SK-N-MC (cell line): ENCODE results near the gene AQR.

Experiments used
- DNase-seq: peaks from one replicate; pipeline ENCODE4 v3.0.0-alpha.2; 2011; ENCODE audit warnings: low read depth, low spot score
- H3K27ac ChIP-seq: fragments of 200-600 bp; sonication (generic); 2 replicates; pipeline ENCODE4 v1.5.1; 2016; ENCODE audit warnings: mixed run types
- H3K36me3 ChIP-seq: fragments of 200-600 bp; sonication (generic); 2 replicates; pipeline ENCODE4 v1.6.1; 2017; ENCODE audit warnings: antibody characterized with exemption, low read length, mixed read lengths; ENCODE audit not compliant: insufficient read depth
- H3K4me3 ChIP-seq: fragments of 200-600 bp; sonication (generic); 2 replicates; pipeline ENCODE4 v1.5.1; 2016
- H3K9ac ChIP-seq: fragments of 200-600 bp; sonication (generic); 2 replicates; pipeline ENCODE4 v1.8.0; 2017; ENCODE audit warnings: mixed run types, mixed read lengths; ENCODE audit not compliant: insufficient read length
- H3K9me3 ChIP-seq: fragments of 200-600 bp; sonication (generic); 2 replicates; pipeline ENCODE4 v1.6.1; 2017; ENCODE audit warnings: low read depth, mild to moderate bottlenecking, antibody characterized with exemption, low read length, moderate library complexity, mixed read lengths
- EZH2 ChIP-seq: fragments of 200-600 bp; sonication (generic); IDR thresholded peaks from one replicate; pipeline ENCODE4 v1.6.1; 2017; ENCODE audit warnings: antibody characterized with exemption
- FOXP2 ChIP-seq: optimal IDR thresholded peaks from 2 replicates; pipeline ENCODE3; 2011; ENCODE audit warnings: mild to moderate bottlenecking, moderate library complexity; ENCODE audit not compliant: insufficient read depth; ENCODE audit errors: extremely low read length, control extremely low read depth
- POLR2AphosphoS5 ChIP-seq: IDR thresholded peaks from 2 replicates; pipeline ENCODE4 v1.6.1; 2012; ENCODE audit warnings: mild to moderate bottlenecking, low read depth, low read length, borderline replicate concordance

The AQR gene

DNA sequence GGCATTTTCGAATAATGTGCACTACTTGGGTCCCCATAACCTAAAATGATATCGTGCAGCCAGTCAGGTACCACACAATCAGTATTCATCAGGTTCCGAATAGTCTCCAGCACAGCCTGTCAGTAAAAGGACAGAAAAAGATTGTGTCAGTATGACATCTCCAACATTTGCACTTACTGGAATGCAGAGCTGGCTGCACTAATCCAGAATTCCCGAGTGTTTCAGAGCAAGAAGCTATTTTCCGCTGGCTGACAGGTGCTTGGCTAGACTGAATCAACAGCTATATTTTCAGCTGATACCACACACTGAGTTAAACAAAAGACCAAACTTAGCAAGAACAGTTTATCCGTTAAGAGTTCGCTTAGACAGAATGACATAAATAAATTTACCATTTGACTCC is 68.8 kb downstream of the AQR start:
- Histone ChIP-seq H3K4me3 (no peak overlapping the region), H3K36me3 (peaks cover 31% of the 10 kb centered on the region), H3K9me3 (no peaks in the 10 kb centered on the region), H3K27ac (no peak overlapping the region), H3K9ac (no peak overlapping the region)
- TF ChIP-seq FOXP2 = no peak
- TF ChIP-seq EZH2 = no peak
- no peak for TF ChIP-seq POLR2AphosphoS5
- DNase-seq = no peak

DNA sequence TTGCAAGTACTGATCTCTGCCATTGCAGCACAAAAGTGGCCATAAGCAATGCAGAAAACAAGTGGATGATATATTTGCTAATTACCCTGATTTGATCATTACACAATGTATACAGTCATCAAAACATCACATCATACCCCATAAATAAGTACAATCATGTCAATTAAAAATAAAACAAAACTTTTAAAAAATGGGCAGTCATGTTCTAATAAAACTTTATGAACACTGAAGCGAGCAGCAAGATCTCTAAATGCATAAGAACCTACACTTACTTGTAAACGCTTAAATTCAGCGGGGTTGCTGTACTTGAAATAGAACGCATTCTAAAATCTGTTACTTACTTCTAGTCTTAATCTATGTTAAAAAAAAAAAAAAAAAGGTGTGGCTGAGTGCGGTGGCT is 73.4 kb downstream of the AQR start:
- H3K9me3 ChIP-seq = peaks cover 8% of the 10 kb centered on the region; the same call in 1 of the 2 replicates
- H3K4me3 ChIP-seq = no peak overlapping the region
- DNase-seq = no peak
- TF ChIP-seq POLR2AphosphoS5 = no peak
- no peak for TF ChIP-seq FOXP2
- no peak for TF ChIP-seq EZH2
- H3K36me3 ChIP-seq = peaks cover 59% of the 10 kb centered on the region
- H3K27ac ChIP-seq = no peak overlapping the region
- no peak overlapping the region for H3K9ac ChIP-seq

DNA sequence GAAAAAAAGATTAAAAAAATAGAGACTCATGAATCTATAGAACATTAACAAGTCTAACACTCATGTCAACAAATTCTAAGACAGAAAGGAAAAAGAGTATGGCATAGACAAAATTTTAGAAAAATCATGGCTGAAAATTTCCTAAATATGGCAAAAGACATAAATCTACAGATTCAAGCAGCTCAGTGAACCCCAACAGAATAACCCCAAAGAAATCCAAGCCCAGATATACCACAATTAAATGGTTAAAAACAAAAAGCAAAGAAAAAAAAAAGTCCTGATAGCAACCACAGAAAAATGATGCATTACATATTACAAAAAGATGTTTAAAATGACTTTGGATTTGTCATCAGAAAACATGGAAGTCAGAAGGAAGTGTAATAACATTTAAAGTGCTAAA is 75.6 kb downstream of the AQR start:
- peaks cover 61% of the 10 kb centered on the region for H3K36me3 ChIP-seq
- H3K4me3 ChIP-seq = no peak overlapping the region
- H3K9ac ChIP-seq = no peak overlapping the region
- TF ChIP-seq POLR2AphosphoS5 = no peak
- TF ChIP-seq FOXP2 = no peak
- no peak for TF ChIP-seq EZH2
- peaks cover 8% of the 10 kb centered on the region; the same call in 1 of the 2 replicates for H3K9me3 ChIP-seq
- H3K27ac ChIP-seq = no peak overlapping the region
- DNase-seq = no peak

DNA sequence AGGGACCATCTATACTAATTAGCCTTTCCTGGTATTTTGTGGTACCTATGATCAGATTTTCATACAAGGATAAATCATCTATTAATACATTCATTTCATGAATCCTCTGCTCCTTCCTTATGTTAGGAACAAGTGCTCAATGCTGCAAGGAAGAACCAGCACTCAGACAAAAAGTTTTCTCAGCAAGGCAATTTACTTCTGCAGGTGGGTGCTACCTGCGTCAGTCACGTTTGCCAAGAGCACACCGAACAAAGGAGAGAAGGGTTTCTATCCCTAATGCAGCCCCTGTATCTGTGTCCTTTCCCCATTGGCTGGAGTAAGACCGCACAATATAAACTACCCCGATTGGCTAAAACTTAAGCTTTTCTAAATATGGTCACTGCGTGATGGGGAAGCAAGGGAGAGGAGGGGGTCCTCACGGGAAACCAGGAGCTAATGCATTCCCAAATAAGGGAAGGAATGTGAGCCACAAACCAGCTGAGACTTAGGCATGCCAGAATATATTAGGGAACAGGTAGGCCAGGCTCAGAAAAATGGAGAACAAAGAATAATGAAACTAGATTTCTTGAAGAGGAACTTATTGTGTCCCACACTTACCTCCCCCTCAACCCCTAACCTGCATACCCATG is 76.5 kb downstream of the AQR start:
- TF ChIP-seq POLR2AphosphoS5 (no peak), FOXP2 (no peak), EZH2 (no peak)
- Histone ChIP-seq H3K9me3 (peaks cover 8% of the 10 kb centered on the region; the same call in 1 of the 2 replicates), H3K36me3 (peaks cover 69% of the 10 kb centered on the region), H3K27ac (no peak overlapping the region), H3K4me3 (no peak overlapping the region), H3K9ac (no peak overlapping the region)
- no peak for DNase-seq

DNA sequence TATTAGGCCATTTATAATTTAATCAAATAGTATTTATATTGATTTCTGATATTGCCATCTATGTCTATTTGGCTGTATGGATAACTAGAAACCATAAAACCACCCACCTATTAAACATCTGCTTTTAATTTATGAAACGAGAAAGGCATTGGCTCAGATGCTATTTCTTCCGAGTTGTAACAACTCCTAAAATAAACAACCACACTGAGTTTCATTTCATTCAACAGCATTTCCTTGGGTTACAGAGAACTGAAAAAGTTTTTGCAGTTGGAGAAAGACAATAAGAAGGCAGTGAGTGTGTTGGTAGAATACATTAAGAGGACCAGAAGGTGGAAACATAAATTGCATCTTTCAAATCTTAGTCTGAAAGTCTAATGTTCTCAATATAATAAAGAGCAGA is 79.1 kb downstream of the AQR start:
- TF ChIP-seq FOXP2 = no peak
- TF ChIP-seq POLR2AphosphoS5 = no peak
- TF ChIP-seq EZH2 = no peak
- peaks cover 8% of the 10 kb centered on the region; the same call in 1 of the 2 replicates for H3K9me3 ChIP-seq
- peaks cover 63% of the 10 kb centered on the region for H3K36me3 ChIP-seq
- no peak for DNase-seq
- peak overlapping the region; percentile 31 for H3K4me3 ChIP-seq
- H3K9ac ChIP-seq = no peak overlapping the region
- peak overlapping the region; percentile 78 for H3K27ac ChIP-seq

DNA sequence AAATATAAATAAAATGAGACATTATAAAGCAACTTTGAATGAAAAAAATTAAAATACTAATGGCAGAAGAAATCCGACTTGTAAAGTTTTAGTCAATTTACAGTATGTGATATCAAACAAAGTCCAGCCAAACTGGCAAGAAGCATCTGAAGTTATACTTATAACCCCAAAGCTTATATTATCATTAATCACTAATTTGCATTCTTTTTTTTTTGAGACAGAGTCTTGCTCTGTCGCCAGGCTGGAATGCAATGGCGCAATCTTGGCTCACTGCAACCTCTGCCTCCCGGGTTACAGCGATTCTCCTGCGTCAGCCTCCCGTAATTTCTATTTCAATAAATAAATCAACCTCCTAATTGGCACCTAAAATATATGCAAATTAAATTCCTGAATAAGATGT is 80.1 kb downstream of the AQR start:
- peaks cover 8% of the 10 kb centered on the region; the same call in 1 of the 2 replicates for H3K9me3 ChIP-seq
- H3K4me3 ChIP-seq = no peak overlapping the region
- TF ChIP-seq POLR2AphosphoS5 = no peak
- peak overlapping the region; percentile 78 for H3K27ac ChIP-seq
- peaks cover 64% of the 10 kb centered on the region for H3K36me3 ChIP-seq
- no peak for DNase-seq
- no peak overlapping the region for H3K9ac ChIP-seq

DNA sequence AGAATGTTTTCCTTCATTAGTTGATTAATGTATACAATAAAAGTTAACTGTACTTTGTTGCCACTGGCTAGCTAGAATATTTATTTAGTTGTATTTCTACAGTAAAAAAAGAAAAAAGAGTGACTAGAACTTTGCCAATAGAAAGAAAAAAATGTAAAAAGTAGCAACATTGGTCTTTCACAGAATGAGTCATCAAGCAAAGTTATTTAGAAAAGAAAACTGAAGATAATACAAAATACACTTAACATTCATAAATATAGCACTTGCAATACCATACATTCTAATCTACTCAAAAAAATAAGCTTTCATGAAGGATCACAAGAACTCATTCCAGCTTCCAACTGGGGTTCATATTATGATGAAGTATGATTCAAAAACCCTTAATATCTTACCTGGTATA is 83.4 kb downstream of the AQR start:
- H3K36me3 ChIP-seq = peaks cover 59% of the 10 kb centered on the region
- no peak overlapping the region for H3K4me3 ChIP-seq
- H3K9ac ChIP-seq = no peak overlapping the region
- no peaks in the 10 kb centered on the region for H3K9me3 ChIP-seq
- DNase-seq = no peak
- no peak for TF ChIP-seq FOXP2
- no peak for TF ChIP-seq POLR2AphosphoS5
- no peak for TF ChIP-seq EZH2
- H3K27ac ChIP-seq = no peak overlapping the region

DNA sequence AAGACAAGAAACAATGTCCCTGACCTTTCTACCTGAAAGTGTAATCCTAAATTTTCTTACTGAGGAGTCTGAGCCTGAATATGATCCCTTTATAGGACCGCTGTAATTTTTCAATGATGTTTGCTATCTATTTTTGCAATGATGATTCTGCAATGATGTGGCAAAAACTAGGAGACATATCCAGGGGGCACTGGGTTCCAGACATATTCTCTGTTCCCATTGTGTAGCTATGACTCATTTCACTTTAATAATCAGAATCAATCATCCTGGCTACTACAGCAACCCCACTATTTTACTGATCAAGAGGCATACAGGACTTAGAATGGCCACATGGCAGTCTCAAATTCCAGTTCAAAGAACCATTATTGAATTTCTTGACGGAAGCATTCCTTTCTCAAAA is 85.9 kb downstream of the AQR start:
- TF ChIP-seq EZH2 (no peak), POLR2AphosphoS5 (no peak), FOXP2 (no peak)
- no peak overlapping the region for H3K4me3 ChIP-seq
- H3K36me3 ChIP-seq = peaks cover 53% of the 10 kb centered on the region
- H3K27ac ChIP-seq = no peak overlapping the region
- DNase-seq = no peak
- no peak overlapping the region for H3K9ac ChIP-seq
- no peaks in the 10 kb centered on the region for H3K9me3 ChIP-seq

DNA sequence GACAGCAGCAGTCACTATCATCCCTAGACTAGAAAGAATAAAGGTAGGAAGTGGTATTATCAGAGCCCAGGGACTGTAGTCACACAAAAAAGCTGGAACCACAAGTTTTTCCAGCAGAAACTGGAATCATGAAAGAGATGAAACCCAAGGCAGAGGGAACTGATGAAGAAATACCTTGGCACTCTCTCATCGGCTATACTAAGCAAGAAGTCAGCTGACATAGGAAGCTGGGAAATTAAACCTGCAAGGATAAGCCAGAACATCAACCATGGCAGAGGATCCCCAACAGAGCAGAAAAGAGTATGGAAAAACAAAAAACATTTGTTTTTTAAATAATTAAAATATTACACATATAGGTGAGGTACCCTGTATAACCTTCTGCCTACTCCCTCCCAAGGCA is 86.5 kb downstream of the AQR start:
- Histone ChIP-seq H3K4me3 (no peak overlapping the region), H3K27ac (no peak overlapping the region), H3K9ac (no peak overlapping the region), H3K9me3 (no peaks in the 10 kb centered on the region), H3K36me3 (peaks cover 51% of the 10 kb centered on the region)
- DNase-seq = no peak
- TF ChIP-seq POLR2AphosphoS5 (no peak), EZH2 (no peak), FOXP2 (no peak)
